HepG2 (cell line): ENCODE data around the gene UBFD1. TPM values are rescaled to one million over a fixed set of nuclear protein-coding genes. Genes with fewer than 3 reads are reported as not detected.
A peak's percentile ranks its signal among the peaks of the same experiment; 100 is the strongest.

Source experiments
- AGO1 ChIP-seq: fragments of 200-400 bp; formaldehyde crosslinking; IDR thresholded peaks from 2 replicates; pipeline ENCODE4 v1.6.1; 2017; ENCODE audit warnings: mild to moderate bottlenecking, low read depth, low read length, moderate library complexity; ENCODE audit not compliant: poor library complexity, severe bottlenecking
- IKZF1 ChIP-seq: fragments of 450-650 bp; IDR thresholded peaks from 2 replicates; pipeline ENCODE4 v1.7.1; 2016
- MEIS2 ChIP-seq: sonication (generic); formaldehyde crosslinking; IDR thresholded peaks from 2 replicates; pipeline ENCODE4 v1.9.0; 2021; ENCODE audit warnings: mild to moderate bottlenecking, missing genetic modification reagents
- MXI1 ChIP-seq: IDR thresholded peaks from 3 replicates; pipeline ENCODE4 v1.6.1; 2012; ENCODE audit warnings: low read depth, low read length, inconsistent platforms, borderline replicate concordance
- NFE2L1 ChIP-seq: sonication (generic); formaldehyde crosslinking; IDR thresholded peaks from 2 replicates; pipeline ENCODE4 v1.4.0; 2020; ENCODE audit warnings: missing genetic modification reagents, mild to moderate bottlenecking, borderline replicate concordance
- REL ChIP-seq: sonication (generic); formaldehyde crosslinking; conservative IDR thresholded peaks from 2 replicates; pipeline ENCODE4 v1.8.0; 2022; ENCODE audit warnings: mild to moderate bottlenecking, missing genetic modification reagents, moderate library complexity
- TGIF2 ChIP-seq: IDR thresholded peaks from 2 replicates; pipeline ENCODE4 v1.6.1; 2016; ENCODE audit warnings: control low read depth, missing compliant biosample characterization
- YY1 ChIP-seq: IDR thresholded peaks from 2 replicates; pipeline ENCODE4 v1.6.1; 2011; ENCODE audit warnings: low read length, low read depth, moderate library complexity, mild to moderate bottlenecking; ENCODE audit not compliant: insufficient read depth, insufficient replicate concordance
- ZFP36L1 ChIP-seq: sonication (generic); formaldehyde crosslinking; IDR thresholded peaks from 2 replicates; pipeline ENCODE4 v1.8.0; 2022; ENCODE audit warnings: mild to moderate bottlenecking, missing genetic modification reagents, moderate library complexity
- ZFY ChIP-seq: sonication (generic); formaldehyde crosslinking; IDR thresholded peaks from 2 replicates; pipeline ENCODE4 v1.4.0; 2020; ENCODE audit warnings: missing genetic modification reagents
- ZNF556 ChIP-seq: sonication (generic); formaldehyde crosslinking; IDR thresholded peaks from 2 replicates; pipeline ENCODE4 v1.4.0; 2020; ENCODE audit warnings: mild to moderate bottlenecking, missing genetic modification reagents, borderline replicate concordance
- ZNF577 ChIP-seq: sonication (generic); formaldehyde crosslinking; IDR thresholded peaks from 2 replicates; pipeline ENCODE4 v1.4.0; 2020; ENCODE audit warnings: mild to moderate bottlenecking, low read depth, missing genetic modification reagents, borderline replicate concordance
- ZNF720 ChIP-seq: sonication (generic); formaldehyde crosslinking; IDR thresholded peaks from 2 replicates; pipeline ENCODE4 v1.4.0; 2020; ENCODE audit warnings: missing genetic modification reagents
- ZNF773 ChIP-seq: sonication (generic); formaldehyde crosslinking; IDR thresholded peaks from 2 replicates; pipeline ENCODE4 v1.4.0; 2020; ENCODE audit warnings: missing genetic modification reagents, borderline replicate concordance
- ZSCAN9 ChIP-seq: IDR thresholded peaks from 2 replicates; pipeline ENCODE4 v1.6.1; 2016; ENCODE audit warnings: borderline replicate concordance
- polyA plus RNA-seq, 8 experiments: library from polyadenylated mRNA; depleted of rRNA in 3 of 8; stranded (reverse) in 7 of 8; unstranded in 1 of 8; fragments of >200 nt; fragmentation: Illumina TruSeq in 4 of 8; extraction: Trizol in 4 of 8; gene quantifications; 2 replicates each; pipeline versions ENCODE4 v1.2.1 to v1.2.3, GENCODE V29; 2011 to 2016; ENCODE audit warnings: low read depth in 4 of 8, missing spikeins in 1 of 8, mixed read lengths in 1 of 8; ENCODE audit not compliant: insufficient read depth in 1 of 8
- total RNA-seq, 5 experiments: library from RNA; depleted of rRNA; stranded (reverse); fragments of >200 nt; fragmentation: Illumina TruSeq; extraction: Trizol; gene quantifications; 2 replicates each; pipeline ENCODE4 v1.2.3, GENCODE V29; 2016; ENCODE audit warnings: low read depth in 1 of 5
- TF ChIP-seq, protein P1 (sequence below): sonication (generic); formaldehyde crosslinking; IDR thresholded peaks from 2 replicates; pipeline ENCODE4 v1.4.0; 2020; ENCODE audit warnings: mild to moderate bottlenecking, missing genetic modification reagents
- TF ChIP-seq, protein P2 (sequence below): sonication (generic); formaldehyde crosslinking; IDR thresholded peaks from 2 replicates; pipeline ENCODE4 v1.4.0; 2020; ENCODE audit warnings: missing genetic modification reagents
- TF ChIP-seq, protein P3 (sequence below): sonication (generic); formaldehyde crosslinking; IDR thresholded peaks from 2 replicates; pipeline ENCODE4 v1.8.0; 2022; ENCODE audit warnings: missing genetic modification reagents, mild to moderate bottlenecking, moderate library complexity, borderline replicate concordance
- TF ChIP-seq, protein P4 (sequence below): IDR thresholded peaks from 2 replicates; pipeline ENCODE4 v1.6.1; 2012; ENCODE audit warnings: low read depth, low read length, improper control_type of control experiment

UBFD1 gene
- total and polyA plus RNA-seq, 2 of the 13 experiments (the other 11 are each of a cell fraction or from before 2014, with no cell fraction given), result 100 to 111 TPM

DNA sequence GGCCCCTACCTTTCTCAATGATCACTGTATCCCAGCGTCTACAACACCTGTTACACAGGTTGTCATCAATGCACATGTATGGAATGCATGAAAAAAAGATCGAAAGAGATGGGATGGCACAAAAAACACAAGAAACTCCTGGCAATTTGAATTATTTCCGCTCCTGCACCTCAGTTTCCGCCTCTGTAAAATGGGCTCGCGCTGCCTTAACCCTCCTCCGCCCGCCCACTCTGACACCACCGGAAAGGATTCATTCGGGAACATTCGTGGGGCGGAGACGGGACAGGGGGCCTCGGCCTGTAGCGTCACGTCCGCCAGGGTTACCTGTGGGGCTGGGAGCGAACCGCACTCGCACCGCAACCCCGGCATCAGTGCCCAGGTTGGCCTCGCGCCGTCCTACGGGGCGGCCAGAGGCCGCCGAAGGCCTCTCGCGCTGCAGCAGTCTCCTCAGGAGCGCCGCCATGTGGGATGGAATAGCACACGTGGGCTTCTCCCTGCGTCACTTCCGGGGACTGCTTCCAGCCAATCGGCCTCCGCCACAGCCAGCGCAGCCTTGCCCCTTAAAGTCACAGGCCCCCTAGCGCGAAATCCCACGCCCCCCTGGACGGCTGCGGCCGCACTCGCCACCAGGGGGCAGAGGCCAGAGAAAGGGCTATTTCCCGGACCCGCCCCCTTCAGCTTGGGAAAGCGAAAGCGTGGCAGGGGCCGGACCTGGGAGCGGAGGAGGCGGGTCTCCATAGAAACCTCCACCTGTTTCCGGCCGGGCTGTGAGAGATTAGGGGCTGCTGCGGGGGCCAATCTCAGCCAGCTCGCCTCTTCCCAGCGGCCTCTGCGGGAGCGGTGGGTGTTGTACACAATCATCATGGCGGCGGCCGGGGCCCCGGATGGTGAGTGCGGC lies at the start of gene UBFD1, which contains the start of gene EARS2 (continued):
- TF ChIP-seq ZNF773 (peak; percentile 96), ZSCAN9 (CRISPR knock-in tag) (peak; percentile 86), NFE2L1 (peak; percentile 83; the same call in 1 of the 2 replicates), AGO1 (peak; percentile 93), ZNF720 (peak; percentile 83; the same call in 1 of the 2 replicates), ZNF577 (peak; percentile 94; the same call in 1 of the 2 replicates), YY1 (peak; percentile 95), ZFY (CRISPR knock-in tag) (peak; percentile 96), IKZF1 (no peak), MXI1 (peak; percentile 100), ZNF556 (CRISPR knock-in tag) (peak; percentile 77), TGIF2 (CRISPR knock-in tag) (no peak; the same call in none of the 2 replicates), ZFP36L1 (peak; percentile 76; the same call in 1 of the 2 replicates), REL (CRISPR knock-in tag) (peak; percentile 85; the same call in 1 of the 2 replicates), MEIS2 (no peak; the same call in 1 of the 2 replicates)
- TF ChIP-seq, protein P1, sequence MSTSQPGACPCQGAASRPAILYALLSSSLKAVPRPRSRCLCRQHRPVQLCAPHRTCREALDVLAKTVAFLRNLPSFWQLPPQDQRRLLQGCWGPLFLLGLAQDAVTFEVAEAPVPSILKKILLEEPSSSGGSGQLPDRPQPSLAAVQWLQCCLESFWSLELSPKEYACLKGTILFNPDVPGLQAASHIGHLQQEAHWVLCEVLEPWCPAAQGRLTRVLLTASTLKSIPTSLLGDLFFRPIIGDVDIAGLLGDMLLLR (CRISPR knock-in tag), result peak; percentile 98
- TF ChIP-seq, protein P2, sequence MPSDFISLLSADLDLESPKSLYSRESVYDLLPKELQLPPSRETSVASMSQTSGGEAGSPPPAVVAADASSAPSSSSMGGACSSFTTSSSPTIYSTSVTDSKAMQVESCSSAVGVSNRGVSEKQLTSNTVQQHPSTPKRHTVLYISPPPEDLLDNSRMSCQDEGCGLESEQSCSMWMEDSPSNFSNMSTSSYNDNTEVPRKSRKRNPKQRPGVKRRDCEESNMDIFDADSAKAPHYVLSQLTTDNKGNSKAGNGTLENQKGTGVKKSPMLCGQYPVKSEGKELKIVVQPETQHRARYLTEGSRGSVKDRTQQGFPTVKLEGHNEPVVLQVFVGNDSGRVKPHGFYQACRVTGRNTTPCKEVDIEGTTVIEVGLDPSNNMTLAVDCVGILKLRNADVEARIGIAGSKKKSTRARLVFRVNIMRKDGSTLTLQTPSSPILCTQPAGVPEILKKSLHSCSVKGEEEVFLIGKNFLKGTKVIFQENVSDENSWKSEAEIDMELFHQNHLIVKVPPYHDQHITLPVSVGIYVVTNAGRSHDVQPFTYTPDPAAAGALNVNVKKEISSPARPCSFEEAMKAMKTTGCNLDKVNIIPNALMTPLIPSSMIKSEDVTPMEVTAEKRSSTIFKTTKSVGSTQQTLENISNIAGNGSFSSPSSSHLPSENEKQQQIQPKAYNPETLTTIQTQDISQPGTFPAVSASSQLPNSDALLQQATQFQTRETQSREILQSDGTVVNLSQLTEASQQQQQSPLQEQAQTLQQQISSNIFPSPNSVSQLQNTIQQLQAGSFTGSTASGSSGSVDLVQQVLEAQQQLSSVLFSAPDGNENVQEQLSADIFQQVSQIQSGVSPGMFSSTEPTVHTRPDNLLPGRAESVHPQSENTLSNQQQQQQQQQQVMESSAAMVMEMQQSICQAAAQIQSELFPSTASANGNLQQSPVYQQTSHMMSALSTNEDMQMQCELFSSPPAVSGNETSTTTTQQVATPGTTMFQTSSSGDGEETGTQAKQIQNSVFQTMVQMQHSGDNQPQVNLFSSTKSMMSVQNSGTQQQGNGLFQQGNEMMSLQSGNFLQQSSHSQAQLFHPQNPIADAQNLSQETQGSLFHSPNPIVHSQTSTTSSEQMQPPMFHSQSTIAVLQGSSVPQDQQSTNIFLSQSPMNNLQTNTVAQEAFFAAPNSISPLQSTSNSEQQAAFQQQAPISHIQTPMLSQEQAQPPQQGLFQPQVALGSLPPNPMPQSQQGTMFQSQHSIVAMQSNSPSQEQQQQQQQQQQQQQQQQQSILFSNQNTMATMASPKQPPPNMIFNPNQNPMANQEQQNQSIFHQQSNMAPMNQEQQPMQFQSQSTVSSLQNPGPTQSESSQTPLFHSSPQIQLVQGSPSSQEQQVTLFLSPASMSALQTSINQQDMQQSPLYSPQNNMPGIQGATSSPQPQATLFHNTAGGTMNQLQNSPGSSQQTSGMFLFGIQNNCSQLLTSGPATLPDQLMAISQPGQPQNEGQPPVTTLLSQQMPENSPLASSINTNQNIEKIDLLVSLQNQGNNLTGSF (CRISPR knock-in tag), result peak; percentile 94
- TF ChIP-seq, protein P3, sequence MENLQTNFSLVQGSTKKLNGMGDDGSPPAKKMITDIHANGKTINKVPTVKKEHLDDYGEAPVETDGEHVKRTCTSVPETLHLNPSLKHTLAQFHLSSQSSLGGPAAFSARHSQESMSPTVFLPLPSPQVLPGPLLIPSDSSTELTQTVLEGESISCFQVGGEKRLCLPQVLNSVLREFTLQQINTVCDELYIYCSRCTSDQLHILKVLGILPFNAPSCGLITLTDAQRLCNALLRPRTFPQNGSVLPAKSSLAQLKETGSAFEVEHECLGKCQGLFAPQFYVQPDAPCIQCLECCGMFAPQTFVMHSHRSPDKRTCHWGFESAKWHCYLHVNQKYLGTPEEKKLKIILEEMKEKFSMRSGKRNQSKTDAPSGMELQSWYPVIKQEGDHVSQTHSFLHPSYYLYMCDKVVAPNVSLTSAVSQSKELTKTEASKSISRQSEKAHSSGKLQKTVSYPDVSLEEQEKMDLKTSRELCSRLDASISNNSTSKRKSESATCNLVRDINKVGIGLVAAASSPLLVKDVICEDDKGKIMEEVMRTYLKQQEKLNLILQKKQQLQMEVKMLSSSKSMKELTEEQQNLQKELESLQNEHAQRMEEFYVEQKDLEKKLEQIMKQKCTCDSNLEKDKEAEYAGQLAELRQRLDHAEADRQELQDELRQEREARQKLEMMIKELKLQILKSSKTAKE (CRISPR knock-in tag), result no peak
- TF ChIP-seq, protein P4, sequence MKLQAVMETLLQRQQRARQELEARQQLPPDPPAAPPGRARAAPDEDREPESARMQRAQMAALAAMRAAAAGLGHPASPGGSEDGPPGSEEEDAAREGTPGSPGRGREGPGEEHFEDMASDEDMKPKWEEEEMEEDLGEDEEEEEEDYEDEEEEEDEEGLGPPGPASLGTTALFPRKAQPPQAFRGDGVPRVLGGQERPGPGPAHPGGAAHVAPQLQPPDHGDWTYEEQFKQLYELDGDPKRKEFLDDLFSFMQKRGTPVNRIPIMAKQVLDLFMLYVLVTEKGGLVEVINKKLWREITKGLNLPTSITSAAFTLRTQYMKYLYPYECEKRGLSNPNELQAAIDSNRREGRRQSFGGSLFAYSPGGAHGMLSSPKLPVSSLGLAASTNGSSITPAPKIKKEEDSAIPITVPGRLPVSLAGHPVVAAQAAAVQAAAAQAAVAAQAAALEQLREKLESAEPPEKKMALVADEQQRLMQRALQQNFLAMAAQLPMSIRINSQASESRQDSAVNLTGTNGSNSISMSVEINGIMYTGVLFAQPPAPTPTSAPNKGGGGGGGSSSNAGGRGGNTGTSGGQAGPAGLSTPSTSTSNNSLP, result no peak
